Neural crest cell (in vitro differentiated cells): ENCODE measurements around the gene CYP20A1. TPM values are rescaled to one million over a fixed set of nuclear protein-coding genes. Genes with fewer than 3 reads are reported as not detected.
A peak's percentile ranks its signal among the peaks of the same experiment; 100 is the strongest.
"Not testable (repeated sequence)": the region's sequence is repeated elsewhere in the genome, so short reads cannot be mapped to it uniquely, and the experiment has no call there.

ENCODE experiments used
- DNase-seq: peaks from one replicate; pipeline ENCODE4 v3.0.0; 2021; ENCODE audit warnings: low read depth, mixed read lengths, low spot score
- H3K27ac Mint-ChIP-seq: one replicate; pipeline ENCODE4 v1.8.0; 2021; ENCODE audit warnings: mild to moderate bottlenecking, mixed read lengths; ENCODE audit not compliant: unreplicated experiment
- H3K27me3 Mint-ChIP-seq: 2 replicates; pipeline ENCODE4 v1.8.0; 2021; ENCODE audit warnings: low read depth, mild to moderate bottlenecking, mixed read lengths
- H3K36me3 Mint-ChIP-seq: 2 replicates; pipeline ENCODE4 v1.8.0; 2021; ENCODE audit warnings: low read depth, mild to moderate bottlenecking, mixed read lengths
- H3K4me1 Mint-ChIP-seq: 2 replicates; pipeline ENCODE4 v1.8.0; 2021; ENCODE audit warnings: mixed read lengths
- H3K4me3 Mint-ChIP-seq: one replicate; pipeline ENCODE4 v1.8.0; 2021; ENCODE audit warnings: mild to moderate bottlenecking, mixed read lengths
- H3K9me3 Mint-ChIP-seq: 2 replicates; pipeline ENCODE4 v1.8.0; 2021; ENCODE audit warnings: mixed read lengths
- CTCF ChIP-seq: fragments of 200-600 bp; sonication (generic); conservative IDR thresholded peaks from 2 replicates; pipeline ENCODE4 v1.5.0; 2021; ENCODE audit warnings: antibody characterized with exemption, mild to moderate bottlenecking
- total RNA-seq: library from RNA; stranded (reverse); gene quantifications from 2 replicates; pipeline ENCODE4 v1.2.1, GENCODE V29; 2021

The CYP20A1 gene
- total RNA-seq, 1 donor from 2014 or later = 22.1 TPM

- DNase-seq = no peak
- Mint-ChIP-seq H3K36me3 (peaks cover 7% of the 10 kb centered on the region), H3K27ac (no peak overlapping the region), H3K4me3 (no peak overlapping the region), H3K27me3 (no peaks in the 10 kb centered on the region), H3K9me3 (no peaks in the 10 kb centered on the region), H3K4me1 (no peaks in the 10 kb centered on the region)
- no peak for TF ChIP-seq CTCF
These were observed 37.4 kb upstream of the CYP20A1 start for GRCh38 chr2:203201426-203201825.

- Mint-ChIP-seq H3K4me1 (no peaks in the 10 kb centered on the region), H3K4me3 (no peak overlapping the region), H3K36me3 (peaks cover 11% of the 10 kb centered on the region), H3K27ac (no peak overlapping the region), H3K9me3 (no peaks in the 10 kb centered on the region), H3K27me3 (no peaks in the 10 kb centered on the region)
- no peak for DNase-seq
- no peak for TF ChIP-seq CTCF
These were observed 29.3 kb upstream of the CYP20A1 start for GRCh38 chr2:203209538-203209937.

GRCh38 chr2:203225423-203226039 is 13.3 kb upstream of the CYP20A1 start:
- no peaks in the 10 kb centered on the region for H3K27me3 Mint-ChIP-seq
- H3K36me3 Mint-ChIP-seq = no peaks in the 10 kb centered on the region
- TF ChIP-seq CTCF = peak; percentile 78
- no peak overlapping the region for H3K4me3 Mint-ChIP-seq
- no peaks in the 10 kb centered on the region for H3K9me3 Mint-ChIP-seq
- no peaks in the 10 kb centered on the region for H3K4me1 Mint-ChIP-seq
- no peak for DNase-seq
- no peak overlapping the region for H3K27ac Mint-ChIP-seq

DNA sequence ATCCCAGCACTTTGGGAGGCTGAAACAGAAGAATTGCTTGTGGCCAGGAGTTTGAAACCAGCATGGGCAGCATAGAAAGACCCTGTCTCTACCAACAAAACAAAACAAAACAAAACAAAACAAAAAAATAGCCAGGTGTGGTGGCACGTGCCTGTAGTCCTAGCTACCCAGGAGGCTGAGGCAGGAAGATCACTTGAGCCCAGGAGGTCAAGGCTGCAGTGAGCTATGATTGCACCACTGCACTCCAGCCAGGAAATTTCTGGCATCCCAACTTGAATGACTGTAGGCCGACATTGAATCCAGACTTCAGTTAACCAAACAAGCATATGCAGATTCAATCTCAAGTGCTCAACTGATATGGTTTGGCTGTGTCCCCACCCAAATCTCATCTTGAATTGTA is 9.1 kb upstream of the CYP20A1 start:
- not testable (repeated sequence) for DNase-seq, H3K36me3 Mint-ChIP-seq, H3K27me3 Mint-ChIP-seq, H3K4me3 Mint-ChIP-seq, H3K9me3 Mint-ChIP-seq, H3K4me1 Mint-ChIP-seq, H3K27ac Mint-ChIP-seq

GRCh38 chr2:203237346-203238238 is 1.2 kb upstream of the CYP20A1 start:
- Mint-ChIP-seq H3K4me3 (peak overlapping the region; percentile 90), H3K9me3 (no peaks in the 10 kb centered on the region), H3K36me3 (peaks cover 8% of the 10 kb centered on the region), H3K4me1 (peaks cover 14% of the 10 kb centered on the region), H3K27me3 (no peaks in the 10 kb centered on the region), H3K27ac (peak overlapping the region; percentile 19)
- no peak for TF ChIP-seq CTCF
- DNase-seq = no peak

DNA sequence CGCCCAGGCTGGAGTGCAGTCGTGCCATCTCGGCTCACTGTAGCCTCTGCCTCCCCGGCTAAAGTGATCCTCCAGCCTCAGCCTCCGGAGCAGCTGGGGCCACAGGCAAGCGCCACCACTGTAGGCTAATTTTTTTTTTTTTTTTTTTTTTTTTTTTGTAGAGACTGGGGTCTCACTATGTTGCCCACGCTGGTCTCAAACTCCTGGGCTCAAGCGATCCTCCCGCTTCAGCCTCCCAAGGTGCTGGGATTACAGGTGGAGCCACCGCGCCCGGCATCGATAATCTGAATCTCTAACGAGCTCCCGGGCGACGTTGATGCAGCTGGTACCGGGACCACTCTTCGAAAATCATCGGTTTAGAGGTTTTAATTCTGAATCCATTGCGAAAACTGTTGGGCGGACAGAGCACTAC is 520 bp upstream of the CYP20A1 start:
- Mint-ChIP-seq H3K4me1 (peaks cover 14% of the 10 kb centered on the region), H3K9me3 (no peaks in the 10 kb centered on the region), H3K36me3 (peaks cover 12% of the 10 kb centered on the region), H3K27ac (peak overlapping the region; percentile 6), H3K27me3 (no peaks in the 10 kb centered on the region), H3K4me3 (peak overlapping the region; percentile 90)
- no peak for TF ChIP-seq CTCF
- DNase-seq = no peak
